Activated CD8-positive, alpha-beta memory T cell treated with anti-CD3 and anti-CD28 coated beads for 48 hours (primary cell): Measurements from ENCODE around the gene NEO1.
A peak's percentile ranks its signal among the peaks of the same experiment; 100 is the strongest.
"Not testable (repeated sequence)": the region's sequence is repeated elsewhere in the genome, so short reads cannot be mapped to it uniquely, and the experiment has no call there.

Experiments used
- DNase-seq, 3 experiments: peaks; one replicate each; pipeline ENCODE4 v3.0.0-alpha.2; 2020; ENCODE audit warnings: low read depth in 2 of 3, low spot score in 2 of 3

Gene NEO1

GRCh38 chr15:73183071-73183470 is 130.8 kb downstream of the NEO1 start:
- no peak for DNase-seq

- DNase-seq = no peak
Measured at GRCh38 chr15:73190189-73190601, 137.9 kb downstream of the NEO1 start.

GRCh38 chr15:73195166-73195565 is 142.9 kb downstream of the NEO1 start:
- no peak for DNase-seq

- DNase-seq = no peak
Measured at GRCh38 chr15:73196113-73196512, 143.8 kb downstream of the NEO1 start.

- no peak for DNase-seq
Measured at GRCh38 chr15:73200339-73200738, 148.1 kb downstream of the NEO1 start.

GRCh38 chr15:73210630-73211029 is 158.4 kb downstream of the NEO1 start:
- no peak for DNase-seq

GRCh38 chr15:73212424-73212823 is 160.2 kb downstream of the NEO1 start:
- no peak for DNase-seq

- DNase-seq = not testable (repeated sequence)
Measured at GRCh38 chr15:73221450-73221849, 169.2 kb downstream of the NEO1 start.

GRCh38 chr15:73225358-73226015 is 173.2 kb downstream of the NEO1 start:
- peak in 1 of 3 experiments; percentile 11 for DNase-seq

- DNase-seq = no peak
Measured at GRCh38 chr15:73226093-73226814, 174.0 kb downstream of the NEO1 start.

- no peak for DNase-seq
Measured at GRCh38 chr15:73227433-73228056, 175.3 kb downstream of the NEO1 start.

GRCh38 chr15:73228128-73228646 is 175.9 kb downstream of the NEO1 start:
- DNase-seq = no peak

GRCh38 chr15:73231661-73232419 is 179.6 kb downstream of the NEO1 start:
- no peak for DNase-seq

GRCh38 chr15:73232776-73233175 is 180.5 kb downstream of the NEO1 start:
- DNase-seq = no peak

GRCh38 chr15:73233623-73234022 is 181.4 kb downstream of the NEO1 start:
- DNase-seq = no peak

- no peak for DNase-seq
Measured at GRCh38 chr15:73237910-73238309, 185.6 kb downstream of the NEO1 start.

GRCh38 chr15:73239564-73240215 is 187.4 kb downstream of the NEO1 start:
- DNase-seq = no peak

GRCh38 chr15:73240866-73241499 is 188.7 kb downstream of the NEO1 start:
- DNase-seq = peak; percentile 38 to 61 (median 51)

GRCh38 chr15:73244333-73244732 is 192.1 kb downstream of the NEO1 start:
- DNase-seq = no peak

- no peak for DNase-seq
Measured at GRCh38 chr15:73246439-73246838, 194.2 kb downstream of the NEO1 start.
